ENCODE results near the gene MAGEC3. TPM values are rescaled to one million over a fixed set of nuclear protein-coding genes. Genes with fewer than 3 reads are reported as not detected.

MAGEC3 gene
- not detected for total RNA-seq

DNA sequence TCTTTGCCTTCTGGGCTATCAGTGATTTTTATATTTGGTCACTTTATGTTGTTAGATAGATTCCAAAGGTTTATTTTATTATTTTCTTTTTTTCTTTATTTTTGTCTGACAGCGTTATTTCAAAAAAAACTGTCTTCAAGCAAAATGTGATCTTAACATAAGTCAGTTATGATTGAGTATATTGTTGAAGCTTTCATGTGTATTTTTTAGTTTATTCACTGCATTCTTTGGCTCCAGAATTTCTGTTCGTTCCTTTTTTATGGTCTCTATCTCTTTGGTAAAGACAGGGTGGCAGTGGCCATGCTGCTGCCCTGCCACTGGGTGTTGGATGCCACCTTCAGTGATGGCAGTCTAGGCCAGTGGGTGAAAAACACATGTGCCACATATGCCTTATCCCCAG, at the start of gene MAGEC3:
MAGEC3 (plus strand) TSS at position 301 of the 400 bp plus-strand sequence; CDS start at position 301, 0 bp downstream.
- TF ChIP-seq, protein P1, sequence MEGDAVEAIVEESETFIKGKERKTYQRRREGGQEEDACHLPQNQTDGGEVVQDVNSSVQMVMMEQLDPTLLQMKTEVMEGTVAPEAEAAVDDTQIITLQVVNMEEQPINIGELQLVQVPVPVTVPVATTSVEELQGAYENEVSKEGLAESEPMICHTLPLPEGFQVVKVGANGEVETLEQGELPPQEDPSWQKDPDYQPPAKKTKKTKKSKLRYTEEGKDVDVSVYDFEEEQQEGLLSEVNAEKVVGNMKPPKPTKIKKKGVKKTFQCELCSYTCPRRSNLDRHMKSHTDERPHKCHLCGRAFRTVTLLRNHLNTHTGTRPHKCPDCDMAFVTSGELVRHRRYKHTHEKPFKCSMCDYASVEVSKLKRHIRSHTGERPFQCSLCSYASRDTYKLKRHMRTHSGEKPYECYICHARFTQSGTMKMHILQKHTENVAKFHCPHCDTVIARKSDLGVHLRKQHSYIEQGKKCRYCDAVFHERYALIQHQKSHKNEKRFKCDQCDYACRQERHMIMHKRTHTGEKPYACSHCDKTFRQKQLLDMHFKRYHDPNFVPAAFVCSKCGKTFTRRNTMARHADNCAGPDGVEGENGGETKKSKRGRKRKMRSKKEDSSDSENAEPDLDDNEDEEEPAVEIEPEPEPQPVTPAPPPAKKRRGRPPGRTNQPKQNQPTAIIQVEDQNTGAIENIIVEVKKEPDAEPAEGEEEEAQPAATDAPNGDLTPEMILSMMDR (IDR thresholded peaks at IDR 0.05) = no peak
- Histone ChIP-seq H3K9ac (ENCODE audit: low read depth in 2 of 2, low read length in 2 of 2) (no peak within 1 kb of the TSS), H3K4me3 (no peak within 1 kb of the TSS), H3K36me3 (no peaks in the 10 kb centered on the region), H3K27me3 (no peaks in the 10 kb centered on the region), H3K27ac (no peak within 1 kb of the TSS), H3K9me3 (no peaks in the 10 kb centered on the region), H3K4me1 (no peaks in the 10 kb centered on the region)
- no peak for DNase-seq
- intact Hi-C loops (cut with DNase I) = no loop called here

GRCh38 chrX:141791856-141792255, 46.3 kb upstream of the MAGEC3 start:
- Histone ChIP-seq H3K4me1 (no peaks in the 10 kb centered on the region), H3K36me3 (no peaks in the 10 kb centered on the region), H3K27ac (no peak overlapping the region), H3K9me3 (no peaks in the 10 kb centered on the region), H3K9ac (ENCODE audit: low read depth in 2 of 2, low read length in 2 of 2) (no peak overlapping the region), H3K27me3 (no peaks in the 10 kb centered on the region), H3K4me3 (no peak overlapping the region)
- DNase-seq = no peak
- intact Hi-C loops (cut with DNase I) = no loop called here
- TF ChIP-seq, protein P1 (IDR thresholded peaks at IDR 0.05) = no peak

- no peaks in the 10 kb centered on the region for H3K27me3 ChIP-seq
- no peak for DNase-seq
- no peaks in the 10 kb centered on the region for H3K4me1 ChIP-seq
- intact Hi-C loops (cut with DNase I) = no loop called here
- no peak overlapping the region for H3K27ac ChIP-seq
- H3K36me3 ChIP-seq = no peaks in the 10 kb centered on the region
- H3K9me3 ChIP-seq = no peaks in the 10 kb centered on the region
- TF ChIP-seq, protein P1 (IDR thresholded peaks at IDR 0.05) = no peak
- H3K9ac ChIP-seq (ENCODE audit: low read depth in 2 of 2, low read length in 2 of 2) = no peak overlapping the region
- no peak overlapping the region for H3K4me3 ChIP-seq
Observed at GRCh38 chrX:141811438-141811837, 26.7 kb upstream of the MAGEC3 start.

DNA sequence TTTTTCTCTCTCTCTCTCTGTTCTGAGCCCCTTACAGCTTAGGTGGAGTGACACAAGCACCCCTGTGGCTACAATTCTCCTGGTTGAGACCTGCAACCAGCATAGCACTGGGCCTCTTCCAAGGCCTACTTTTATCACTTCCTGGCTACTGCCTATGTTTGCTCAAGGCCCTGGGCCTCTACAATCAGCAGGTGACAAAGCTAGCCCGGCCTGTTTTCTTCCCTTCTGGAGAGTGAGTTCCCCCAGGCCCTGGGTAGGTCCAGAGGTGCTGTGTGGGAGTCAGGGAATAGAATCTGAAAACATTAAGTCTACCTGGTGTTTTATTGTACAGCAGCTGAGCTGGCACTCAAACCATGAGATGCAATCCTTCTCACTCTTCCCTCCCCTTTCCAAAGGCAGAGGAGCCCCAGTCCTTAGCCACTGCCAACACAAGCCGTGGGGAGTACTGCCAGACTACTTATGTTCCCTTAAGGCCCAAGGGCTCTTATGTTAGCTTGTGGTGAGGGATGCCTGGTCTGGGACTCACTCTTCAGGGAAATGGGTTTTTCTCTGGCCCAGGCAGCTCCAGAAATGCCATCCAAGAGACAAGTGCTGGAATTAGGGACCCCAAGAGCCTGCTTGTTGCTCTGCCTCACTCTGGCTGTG, 23.8 kb upstream of the MAGEC3 start:
- H3K27me3 ChIP-seq = no peaks in the 10 kb centered on the region
- no peak for DNase-seq
- H3K9ac ChIP-seq (ENCODE audit: low read depth in 2 of 2, low read length in 2 of 2) = no peak overlapping the region
- no peak overlapping the region for H3K27ac ChIP-seq
- TF ChIP-seq, protein P1 (IDR thresholded peaks at IDR 0.05) = no peak
- no peaks in the 10 kb centered on the region for H3K36me3 ChIP-seq
- H3K4me1 ChIP-seq = no peaks in the 10 kb centered on the region
- intact Hi-C loops (cut with DNase I) = no loop called here
- no peaks in the 10 kb centered on the region for H3K9me3 ChIP-seq
- no peak overlapping the region for H3K4me3 ChIP-seq

DNA sequence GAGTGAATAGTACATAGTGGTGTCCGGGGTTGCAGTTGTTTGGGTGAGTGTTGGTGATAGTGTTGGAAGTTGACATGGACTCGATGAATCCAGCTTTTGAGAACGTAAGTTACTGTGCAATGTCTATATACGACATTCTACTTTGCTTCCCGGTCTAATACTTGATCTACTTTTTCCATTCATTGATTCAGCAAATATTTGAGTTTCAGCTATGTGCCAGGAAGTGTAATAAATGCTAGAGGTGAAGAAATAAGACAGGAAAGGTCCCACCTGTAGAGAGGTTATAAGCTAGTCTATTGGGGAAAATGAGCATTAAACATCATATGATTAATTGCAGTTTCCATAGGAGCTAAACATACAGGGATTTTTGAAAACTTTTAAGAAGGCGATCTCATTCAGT, 22.2 kb upstream of the MAGEC3 start:
- intact Hi-C loops (cut with DNase I) = no loop called here
- Histone ChIP-seq H3K4me3 (no peak overlapping the region), H3K27ac (no peak overlapping the region), H3K9me3 (no peaks in the 10 kb centered on the region), H3K36me3 (no peaks in the 10 kb centered on the region), H3K9ac (ENCODE audit: low read depth in 2 of 2, low read length in 2 of 2) (no peak overlapping the region), H3K27me3 (no peaks in the 10 kb centered on the region), H3K4me1 (no peaks in the 10 kb centered on the region)
- no peak for DNase-seq
- TF ChIP-seq, protein P1 (IDR thresholded peaks at IDR 0.05) = no peak

Measured in colonic mucosa (tissue), 4 donors.